Measurements from ENCODE around the gene C9orf40.

Gene C9orf40

DNA sequence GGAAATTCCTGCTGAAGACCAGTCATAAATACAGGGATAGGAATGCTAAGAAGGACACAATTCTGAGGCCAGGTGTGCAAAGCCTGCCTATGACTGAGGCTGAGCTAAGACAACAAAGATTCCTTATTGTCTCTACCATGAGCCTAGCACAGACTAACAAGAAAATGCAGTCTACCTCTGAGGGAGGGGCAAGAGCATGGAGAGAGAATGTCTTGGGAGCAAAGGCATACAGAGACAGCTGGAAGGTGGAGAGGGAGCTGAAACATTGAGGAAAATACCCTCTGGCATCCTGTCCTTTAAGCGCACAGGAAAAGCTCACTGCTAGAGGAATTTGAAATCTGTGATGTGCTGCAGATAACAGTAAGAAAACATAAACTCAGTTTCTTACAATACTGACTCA, 8.8 kb upstream of the C9orf40 start:
- no peak for DNase-seq
- Histone ChIP-seq H3K27me3 (no peaks in the 10 kb centered on the region), H3K4me1 (0 out of 2 replicates have a peak, but pooled peaks cover 2% of the 10 kb centered on the region), H3K9me3 (no peaks in the 10 kb centered on the region; the same call in 1 of the 2 replicates), H3K36me3 (no peaks in the 10 kb centered on the region; the same call in 1 of the 2 replicates), H3K4me3 (ENCODE audit: low read depth, low read length) (no peak overlapping the region)
- TF ChIP-seq CTCF (IDR thresholded peaks at IDR 0.05; ENCODE audit: low read depth, low read length): no peak

- Histone ChIP-seq H3K4me3 (ENCODE audit: low read depth, low read length) (no peak overlapping the region), H3K9me3 (no peaks in the 10 kb centered on the region; the same call in 1 of the 2 replicates), H3K4me1 (0 out of 2 replicates have a peak, but pooled peaks cover 2% of the 10 kb centered on the region), H3K36me3 (no peaks in the 10 kb centered on the region; the same call in 1 of the 2 replicates), H3K27me3 (no peaks in the 10 kb centered on the region)
- no peak for TF ChIP-seq CTCF (IDR thresholded peaks at IDR 0.05; ENCODE audit: low read depth, low read length)
- no peak for DNase-seq
Measured at GRCh38 chr9:74960561-74960960, 7.8 kb upstream of the C9orf40 start.

- no peaks in the 10 kb centered on the region for H3K27me3 ChIP-seq
- TF ChIP-seq CTCF (IDR thresholded peaks at IDR 0.05; ENCODE audit: low read depth, low read length): no peak
- DNase-seq: no peak
- no peaks in the 10 kb centered on the region; the same call in 1 of the 2 replicates for H3K36me3 ChIP-seq
- H3K4me3 ChIP-seq (ENCODE audit: low read depth, low read length): no peak overlapping the region
- no peaks in the 10 kb centered on the region for H3K9me3 ChIP-seq
- no peaks in the 10 kb centered on the region for H3K4me1 ChIP-seq
Measured at GRCh38 chr9:74958587-74958986, 5.9 kb upstream of the C9orf40 start.

- H3K4me1 ChIP-seq: no peaks in the 10 kb centered on the region
- H3K9me3 ChIP-seq: no peaks in the 10 kb centered on the region
- no peak for TF ChIP-seq CTCF (IDR thresholded peaks at IDR 0.05; ENCODE audit: low read depth, low read length)
- no peak for DNase-seq
- H3K36me3 ChIP-seq: no peaks in the 10 kb centered on the region
- H3K27me3 ChIP-seq: no peaks in the 10 kb centered on the region
- H3K4me3 ChIP-seq (ENCODE audit: low read depth, low read length): peak overlapping the region; percentile 90
Measured at GRCh38 chr9:74953235-74953751, 581 bp upstream of the C9orf40 start.

- DNase-seq: peak; percentile 49
- H3K9me3 ChIP-seq: no peaks in the 10 kb centered on the region
- no peaks in the 10 kb centered on the region for H3K27me3 ChIP-seq
- H3K4me3 ChIP-seq (ENCODE audit: low read depth, low read length): peak overlapping the region; percentile 90
- H3K4me1 ChIP-seq: no peaks in the 10 kb centered on the region
- no peak for TF ChIP-seq CTCF (IDR thresholded peaks at IDR 0.05; ENCODE audit: low read depth, low read length)
- H3K36me3 ChIP-seq: no peaks in the 10 kb centered on the region
Measured at GRCh38 chr9:74951725-74952151, 974 bp downstream of the C9orf40 start.

- H3K4me1 ChIP-seq: no peaks in the 10 kb centered on the region
- no peaks in the 10 kb centered on the region for H3K36me3 ChIP-seq
- H3K27me3 ChIP-seq: no peaks in the 10 kb centered on the region
- no peaks in the 10 kb centered on the region for H3K9me3 ChIP-seq
- TF ChIP-seq CTCF (IDR thresholded peaks at IDR 0.05; ENCODE audit: low read depth, low read length): no peak
- no peak for DNase-seq
- peak overlapping the region; percentile 90 for H3K4me3 ChIP-seq (ENCODE audit: low read depth, low read length)
Measured at GRCh38 chr9:74951107-74951720, 1.5 kb downstream of the C9orf40 start.
